ENCODE data around the gene SYNGR1.

Gene SYNGR1

DNA sequence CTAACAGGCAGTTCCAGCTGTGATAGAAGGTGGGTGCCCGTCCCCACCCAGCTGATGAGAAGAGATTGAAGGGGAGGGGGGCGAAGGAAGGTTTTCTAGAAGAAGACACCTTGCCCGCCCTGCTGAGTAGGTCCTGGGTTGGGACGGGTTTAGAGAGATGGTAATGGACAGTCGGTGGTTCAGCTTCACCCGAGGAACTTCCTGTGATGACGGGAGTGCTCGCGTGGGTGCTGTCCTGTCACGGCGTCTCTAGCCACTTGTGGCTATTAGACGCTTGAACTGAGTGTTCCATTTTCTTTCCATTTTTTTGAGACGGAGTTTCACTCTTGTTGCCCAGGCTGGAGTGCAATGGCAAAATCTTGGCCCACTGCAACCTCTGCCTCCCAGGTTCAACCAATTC, 79.4 kb downstream of the SYNGR1 start:
- ChIA-PET POLR2A (ENCODE audit: low non-redundant PET) (no interaction called here), CTCF (interaction anchor here (0.6 kb wide), 1 partner anchor 827 kb away, joined by 3 read pairs; no protein-coding TSS in a partner anchor)
- DNase-seq (ENCODE audit: low spot score): no peak
- TF ChIP-seq, protein P1, sequence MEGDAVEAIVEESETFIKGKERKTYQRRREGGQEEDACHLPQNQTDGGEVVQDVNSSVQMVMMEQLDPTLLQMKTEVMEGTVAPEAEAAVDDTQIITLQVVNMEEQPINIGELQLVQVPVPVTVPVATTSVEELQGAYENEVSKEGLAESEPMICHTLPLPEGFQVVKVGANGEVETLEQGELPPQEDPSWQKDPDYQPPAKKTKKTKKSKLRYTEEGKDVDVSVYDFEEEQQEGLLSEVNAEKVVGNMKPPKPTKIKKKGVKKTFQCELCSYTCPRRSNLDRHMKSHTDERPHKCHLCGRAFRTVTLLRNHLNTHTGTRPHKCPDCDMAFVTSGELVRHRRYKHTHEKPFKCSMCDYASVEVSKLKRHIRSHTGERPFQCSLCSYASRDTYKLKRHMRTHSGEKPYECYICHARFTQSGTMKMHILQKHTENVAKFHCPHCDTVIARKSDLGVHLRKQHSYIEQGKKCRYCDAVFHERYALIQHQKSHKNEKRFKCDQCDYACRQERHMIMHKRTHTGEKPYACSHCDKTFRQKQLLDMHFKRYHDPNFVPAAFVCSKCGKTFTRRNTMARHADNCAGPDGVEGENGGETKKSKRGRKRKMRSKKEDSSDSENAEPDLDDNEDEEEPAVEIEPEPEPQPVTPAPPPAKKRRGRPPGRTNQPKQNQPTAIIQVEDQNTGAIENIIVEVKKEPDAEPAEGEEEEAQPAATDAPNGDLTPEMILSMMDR (conservative IDR thresholded peaks at IDR 0.05; ENCODE audit: low read depth): no peak
- peak overlapping the region; percentile 3; the same call in 1 of the 2 replicates for H3K27ac ChIP-seq

- CTCF ChIA-PET: no interaction called here
- no peak for DNase-seq (ENCODE audit: low spot score)
- TF ChIP-seq, protein P1 (conservative IDR thresholded peaks at IDR 0.05; ENCODE audit: low read depth): no peak
- POLR2A ChIA-PET (ENCODE audit: low non-redundant PET): no interaction called here
- no peak overlapping the region for H3K27ac ChIP-seq
Observed at GRCh38 chr22:39429916-39430575, 80.3 kb downstream of the SYNGR1 start.

- no peak for DNase-seq (ENCODE audit: low spot score)
- TF ChIP-seq, protein P1 (conservative IDR thresholded peaks at IDR 0.05; ENCODE audit: low read depth): no peak
- H3K27ac ChIP-seq: peak overlapping the region; percentile 31
- ChIA-PET POLR2A (ENCODE audit: low non-redundant PET) (no interaction called here), CTCF (no interaction called here)
Observed at GRCh38 chr22:39430576-39431150, 80.9 kb downstream of the SYNGR1 start.

DNA sequence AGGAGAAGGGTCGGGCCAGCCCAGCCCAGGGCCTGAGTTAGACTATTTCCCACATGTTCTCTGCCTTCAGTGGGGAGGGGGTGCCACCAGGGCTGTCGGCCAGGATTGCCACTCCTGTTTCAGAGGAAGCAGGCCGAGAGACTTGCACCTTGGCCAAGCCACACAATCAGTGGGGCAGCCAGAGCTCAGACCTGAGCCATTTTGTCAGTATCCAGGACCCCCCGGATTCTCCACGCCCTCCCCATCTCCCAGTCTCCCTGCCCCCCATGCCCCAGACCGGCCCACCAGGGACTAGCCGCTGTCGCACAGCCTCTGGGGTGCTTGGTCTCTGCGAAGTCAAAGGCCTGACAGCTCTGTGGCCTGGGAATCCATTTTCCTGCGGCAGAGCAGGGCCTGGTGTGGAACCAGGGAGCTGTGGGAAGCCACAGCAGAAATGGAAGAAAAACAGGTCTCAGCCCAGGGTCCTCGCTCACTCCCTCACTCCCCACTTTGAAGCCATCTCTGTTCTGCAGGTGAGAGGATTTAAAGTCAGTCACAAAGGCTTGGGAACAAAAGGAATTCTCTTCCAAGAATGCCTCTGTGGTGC, 81.5 kb downstream of the SYNGR1 start:
- H3K27ac ChIP-seq: peak overlapping the region; percentile 31
- DNase-seq (ENCODE audit: low spot score): no peak
- TF ChIP-seq, protein P1 (conservative IDR thresholded peaks at IDR 0.05; ENCODE audit: low read depth): no peak
- CTCF ChIA-PET: interaction anchor here (0.5 to 0.8 kb wide), 2 partner anchors 62 to 1792 kb away, joined by 3 to 5 read pairs; no protein-coding TSS in a partner anchor
- POLR2A ChIA-PET (ENCODE audit: low non-redundant PET): no interaction called here

DNA sequence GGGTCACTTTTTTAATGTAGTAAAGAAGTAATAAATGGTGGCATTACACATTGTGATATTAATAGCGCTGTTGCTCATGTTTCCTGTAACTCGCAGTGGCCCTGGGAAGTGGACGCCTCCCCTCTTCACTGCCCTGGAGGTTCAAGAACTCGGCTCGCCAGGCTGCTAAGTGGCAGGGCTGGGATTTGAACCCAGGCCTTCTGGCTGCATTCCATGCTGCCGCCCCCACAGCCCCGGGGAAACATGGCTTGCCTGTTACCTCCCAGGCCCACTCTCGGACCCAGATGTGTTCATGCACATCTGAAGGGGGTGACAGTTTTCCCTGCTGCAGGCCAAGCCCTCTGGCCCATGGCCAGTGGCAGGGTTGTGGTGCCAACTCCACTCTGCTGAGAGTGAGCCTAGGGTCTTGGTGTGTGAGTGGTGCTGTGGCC, 82.0 kb downstream of the SYNGR1 start:
- TF ChIP-seq, protein P1 (conservative IDR thresholded peaks at IDR 0.05; ENCODE audit: low read depth): no peak
- DNase-seq (ENCODE audit: low spot score): no peak
- CTCF ChIA-PET: interaction anchor here (0.5 to 0.8 kb wide), 2 partner anchors 62 to 1792 kb away, joined by 3 to 5 read pairs; no protein-coding TSS in a partner anchor
- peak overlapping the region; percentile 31 for H3K27ac ChIP-seq
- POLR2A ChIA-PET (ENCODE audit: low non-redundant PET): no interaction called here

DNA sequence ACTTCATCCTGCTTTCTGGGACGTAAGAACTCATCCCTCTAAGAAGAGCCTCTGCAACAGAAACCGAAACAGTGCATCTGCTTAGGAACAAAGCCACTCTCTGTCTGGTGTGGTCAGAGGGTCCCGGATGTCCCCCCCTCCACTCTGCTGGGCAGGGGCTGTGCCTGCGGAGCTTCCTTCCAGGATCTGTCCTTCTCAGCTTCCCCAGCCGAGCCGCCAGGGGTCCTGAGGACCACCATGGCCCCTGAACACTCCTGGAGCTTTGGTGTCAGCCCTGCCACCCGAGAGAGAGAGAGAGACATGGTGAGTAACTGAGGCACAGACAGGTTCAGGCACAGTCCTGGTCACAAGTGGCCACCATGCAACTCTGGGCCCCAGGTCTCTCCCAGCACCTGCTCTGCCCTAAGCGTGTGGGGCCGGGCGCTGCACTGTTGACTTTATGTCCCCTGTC, 82.6 kb downstream of the SYNGR1 start:
- ChIA-PET CTCF (no interaction called here), POLR2A (ENCODE audit: low non-redundant PET) (no interaction called here)
- H3K27ac ChIP-seq: peak overlapping the region; percentile 31
- TF ChIP-seq, protein P1 (conservative IDR thresholded peaks at IDR 0.05; ENCODE audit: low read depth): no peak
- DNase-seq (ENCODE audit: low spot score): no peak
